Stimulated activated CD4-positive, alpha-beta T cell treated with anti-CD3 and anti-CD28 coated beads, TNF-alpha, amount 100 ng/mL, for 4 hours (primary cell): ENCODE measurements around the gene LNPEP.
"Not testable (repeated sequence)": the region's sequence is repeated elsewhere in the genome, so short reads cannot be mapped to it uniquely, and the experiment has no call there.

Experiments used
- DNase-seq, 3 experiments: peaks; one replicate each; pipeline ENCODE4 v3.0.0-alpha.2; 2020; ENCODE audit warnings: low read depth in 3 of 3

LNPEP gene

DNA sequence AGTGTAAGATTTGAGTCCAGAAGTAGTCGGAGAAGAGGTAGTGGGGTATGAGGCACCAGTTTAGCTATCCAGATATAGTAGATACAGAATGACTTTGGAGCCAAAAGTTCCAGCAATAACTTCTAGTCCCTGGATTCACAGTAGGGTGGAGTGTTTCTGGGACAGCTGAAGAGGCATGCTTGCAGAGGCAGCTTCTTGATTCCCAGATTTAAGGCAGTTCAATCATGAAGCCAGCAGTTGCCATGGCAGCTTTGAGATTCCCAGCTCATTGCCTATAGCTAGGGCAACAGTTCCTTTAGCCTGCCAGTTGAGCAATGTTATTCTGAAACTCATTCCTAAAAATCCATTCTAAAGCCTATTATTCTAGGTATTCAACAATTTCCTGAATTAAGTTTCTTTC lies 127.4 kb downstream of the LNPEP start:
- no peak for DNase-seq

DNA sequence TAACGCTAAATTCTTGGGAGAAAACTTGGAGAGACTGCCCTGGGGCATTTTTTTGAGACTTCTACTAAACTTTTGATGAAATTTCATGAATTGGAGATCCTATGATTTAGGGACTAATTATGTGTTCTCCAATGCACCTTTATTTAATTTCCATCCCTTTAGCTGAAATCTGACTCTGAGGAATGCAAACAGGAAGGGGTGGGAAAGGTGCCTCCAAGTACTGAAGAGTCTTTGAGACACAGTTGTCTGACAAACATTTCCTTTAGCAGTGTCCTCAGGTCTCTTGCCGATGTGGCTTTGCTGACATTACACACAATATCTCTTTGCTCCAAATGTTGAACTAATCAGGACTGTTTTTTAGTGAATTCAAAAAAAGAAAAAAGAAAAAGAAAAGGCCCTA lies 129.6 kb downstream of the LNPEP start:
- DNase-seq = no peak

DNA sequence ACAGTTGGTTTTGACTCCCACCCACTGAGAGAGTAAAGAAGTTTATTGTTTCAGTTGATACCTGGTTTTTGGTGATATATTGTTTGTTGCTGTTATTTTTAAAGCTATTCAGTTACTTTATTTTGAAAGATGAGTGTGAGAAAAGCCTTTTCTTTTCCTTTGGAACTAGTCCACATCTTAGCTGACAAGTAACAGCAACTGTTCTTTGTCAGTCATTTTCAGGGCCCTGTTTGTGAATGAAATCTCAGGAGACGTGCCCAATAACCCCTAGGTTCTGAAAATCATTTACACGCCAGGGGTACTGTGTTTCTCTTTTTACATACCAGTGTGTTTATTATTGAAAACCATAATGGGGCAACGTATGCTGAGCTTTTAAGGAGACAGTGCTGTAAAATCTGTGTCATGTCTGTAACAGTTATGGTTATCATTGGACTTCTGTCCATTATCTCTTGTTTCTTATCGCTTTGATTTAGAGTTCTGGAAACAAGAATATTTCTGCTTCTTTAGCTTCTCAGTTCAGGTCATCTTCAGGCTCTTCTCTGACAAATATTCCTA lies 131.5 kb downstream of the LNPEP start:
- DNase-seq = no peak

DNA sequence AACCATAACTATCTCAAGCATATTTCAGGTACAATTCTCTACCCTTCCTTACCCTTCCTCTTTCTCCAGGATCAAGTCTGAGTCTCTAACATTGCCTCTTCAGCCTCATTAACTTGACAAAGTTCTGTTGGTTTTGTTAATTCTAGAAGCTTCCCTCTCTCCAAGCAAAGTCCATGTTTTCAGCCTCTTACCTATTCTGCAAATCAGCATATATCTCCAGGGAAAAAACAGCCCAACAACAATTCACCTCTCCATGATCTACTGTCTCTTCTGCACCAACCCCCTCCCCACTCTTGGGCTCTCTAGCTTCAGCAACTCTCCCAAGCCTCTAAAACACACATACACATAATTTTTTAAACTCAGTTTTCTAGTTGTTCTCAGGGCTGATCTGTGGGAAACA lies 134.4 kb downstream of the LNPEP start:
- no peak for DNase-seq

DNA sequence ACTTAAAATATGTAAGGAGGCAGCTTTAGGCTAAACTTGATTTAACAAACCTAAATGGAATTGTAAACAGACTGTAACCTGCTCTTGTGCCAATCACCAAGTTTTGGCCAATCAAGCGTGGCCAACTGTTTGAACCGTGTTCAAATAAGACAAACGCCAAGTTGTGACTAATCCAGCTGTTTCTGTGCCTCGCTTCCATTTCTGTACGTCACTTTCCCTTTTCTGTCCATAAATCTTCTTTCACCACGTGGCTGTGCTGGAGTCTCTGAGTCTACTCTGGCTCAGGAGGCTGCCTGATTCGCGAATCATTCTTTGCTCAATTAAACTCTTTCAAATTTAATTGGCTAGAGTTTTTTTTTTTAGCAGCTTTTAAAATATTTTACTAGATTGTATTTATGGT lies 135.2 kb downstream of the LNPEP start:
- no peak for DNase-seq

DNA sequence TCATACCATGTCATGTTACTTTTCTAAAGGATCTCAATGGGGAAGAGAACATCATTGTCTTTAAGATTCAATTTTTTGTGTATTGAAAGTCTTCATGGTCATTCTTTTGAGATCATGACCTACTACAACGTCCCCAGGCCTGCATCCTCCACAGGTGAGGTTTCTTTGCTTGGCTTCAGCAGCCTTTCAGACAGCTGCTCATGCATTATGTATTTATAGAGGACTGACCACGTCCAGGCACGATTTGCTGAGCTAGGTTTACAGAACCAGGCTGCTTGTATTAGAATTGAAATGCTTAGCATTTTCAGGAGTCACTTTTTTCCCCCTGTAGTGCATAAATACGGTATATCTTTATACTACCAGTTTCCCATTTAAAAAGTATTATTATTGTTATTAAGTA lies 136.1 kb downstream of the LNPEP start:
- no peak for DNase-seq

DNA sequence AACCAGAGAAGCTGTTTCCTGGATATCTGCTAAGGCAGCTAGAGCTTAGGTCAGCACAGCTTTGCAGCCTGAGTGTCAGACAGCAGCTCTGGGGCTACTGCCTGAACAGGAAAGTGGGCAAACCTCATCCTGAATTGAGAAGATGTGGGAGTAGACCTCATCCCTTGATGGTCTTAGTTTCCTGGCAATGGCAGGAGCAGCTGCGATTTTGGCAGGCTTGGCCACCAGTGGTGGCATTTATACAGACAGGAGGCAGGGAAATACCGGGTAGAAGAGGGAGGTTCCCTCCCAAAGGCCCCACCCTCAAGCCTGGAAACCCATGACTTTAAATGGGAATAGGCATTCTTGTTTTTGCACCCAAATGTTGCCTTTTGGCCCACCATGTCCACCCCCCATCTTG lies 136.8 kb downstream of the LNPEP start:
- DNase-seq = no peak

DNA sequence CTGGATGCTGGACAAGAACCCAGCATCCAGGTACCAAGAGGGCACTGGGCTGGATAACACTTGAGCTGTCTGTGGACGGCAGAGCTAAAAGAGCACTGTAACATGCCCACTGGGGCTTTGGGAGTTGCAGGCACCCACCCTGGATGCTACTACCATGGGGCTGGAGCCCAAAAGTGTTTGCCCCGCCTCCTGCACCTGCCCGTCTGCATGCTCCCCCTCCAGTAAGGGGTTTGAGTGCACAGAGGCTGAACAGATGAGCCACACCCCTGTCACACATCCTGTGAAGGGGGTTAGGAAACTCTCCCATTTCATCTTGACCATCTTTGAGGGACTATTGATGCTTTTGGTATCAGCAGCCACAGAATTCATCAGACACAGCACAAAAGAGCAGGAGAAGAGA lies 137.5 kb downstream of the LNPEP start:
- DNase-seq = no peak

DNA sequence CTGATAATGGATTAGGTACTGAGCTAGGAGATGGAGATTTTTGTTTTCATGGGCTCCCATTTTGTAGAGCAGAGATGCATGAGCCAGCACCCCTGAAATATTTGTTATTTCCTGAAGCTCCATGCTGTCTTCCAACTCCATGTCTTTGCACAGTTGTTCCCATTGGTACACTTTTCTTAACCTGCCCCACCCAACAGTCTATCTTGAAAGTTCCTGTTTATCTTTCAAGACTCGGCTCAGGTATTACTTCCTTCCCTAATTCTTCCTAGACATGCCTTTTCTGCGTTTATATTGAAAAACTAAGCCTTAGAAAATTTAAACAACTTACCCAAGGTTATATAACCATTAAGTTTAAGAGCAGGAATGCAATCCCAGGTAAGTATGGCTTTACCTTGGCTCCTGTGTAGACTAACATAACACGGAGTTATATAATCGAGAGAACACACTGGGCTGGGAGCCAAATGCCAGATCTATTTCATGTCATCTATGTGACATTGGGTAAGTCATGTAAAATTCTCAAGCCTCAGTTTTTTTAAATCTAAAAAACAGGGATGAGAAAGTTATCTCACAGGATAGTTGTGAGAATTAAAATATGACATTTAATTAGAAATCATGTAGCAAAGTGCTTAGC lies 139.1 kb downstream of the LNPEP start:
- DNase-seq = no peak

DNA sequence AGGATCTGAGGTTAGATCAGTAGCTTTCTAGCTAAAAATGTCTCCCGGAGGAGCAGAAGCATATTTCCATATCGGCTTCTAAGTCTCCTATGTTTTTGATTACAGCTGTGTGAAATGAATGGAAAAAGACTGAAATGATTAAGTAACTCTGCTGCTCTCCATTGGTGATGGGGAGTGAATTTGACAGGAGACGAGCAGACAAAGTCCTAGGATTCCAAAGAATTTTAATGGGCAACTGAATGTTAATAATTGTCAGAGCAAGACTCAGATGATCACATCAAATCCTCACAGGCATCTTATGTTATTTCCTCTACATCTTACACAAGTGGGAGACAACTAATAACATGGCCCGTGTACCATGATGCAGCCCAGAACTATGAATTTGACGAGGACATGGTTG lies 139.8 kb downstream of the LNPEP start:
- DNase-seq = no peak

DNA sequence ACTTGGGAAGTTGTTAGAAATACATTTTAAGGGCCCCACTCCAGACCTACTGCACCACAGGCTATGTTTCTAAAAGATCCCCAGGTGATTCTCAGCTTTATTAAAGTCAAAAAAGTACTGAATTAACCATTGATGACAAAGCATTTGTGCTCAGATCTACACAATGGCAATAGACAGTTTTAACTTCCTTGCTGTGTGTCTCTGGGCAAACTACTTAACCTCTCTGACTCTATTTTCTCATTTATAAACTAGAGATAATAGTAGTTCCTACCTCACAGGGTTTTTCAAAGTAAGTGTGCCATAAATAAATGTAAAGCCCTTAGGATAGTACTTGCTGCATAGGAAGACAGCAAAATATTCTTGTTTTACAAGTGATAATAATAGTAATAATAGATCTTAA lies 140.2 kb downstream of the LNPEP start:
- no peak for DNase-seq

DNA sequence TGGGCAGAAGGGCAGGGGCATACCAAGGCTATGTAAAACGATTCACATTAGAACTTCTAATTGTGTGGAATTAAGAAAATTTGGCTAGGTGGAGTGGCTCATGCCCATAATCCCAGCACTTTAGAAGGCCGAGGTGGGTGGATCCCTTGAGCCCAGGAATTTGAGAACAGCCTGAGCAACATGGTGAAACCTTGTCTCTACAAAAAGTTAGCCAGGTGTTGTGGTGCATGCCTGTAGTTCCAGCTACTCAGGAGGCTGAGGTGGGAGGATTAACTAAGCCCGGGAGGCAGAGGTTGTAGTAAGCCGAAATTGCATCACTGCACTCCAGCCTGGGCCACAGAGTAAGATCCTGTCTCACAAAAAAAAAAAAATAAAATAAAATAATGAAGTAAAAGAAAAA lies 141.4 kb downstream of the LNPEP start:
- no peak for DNase-seq

DNA sequence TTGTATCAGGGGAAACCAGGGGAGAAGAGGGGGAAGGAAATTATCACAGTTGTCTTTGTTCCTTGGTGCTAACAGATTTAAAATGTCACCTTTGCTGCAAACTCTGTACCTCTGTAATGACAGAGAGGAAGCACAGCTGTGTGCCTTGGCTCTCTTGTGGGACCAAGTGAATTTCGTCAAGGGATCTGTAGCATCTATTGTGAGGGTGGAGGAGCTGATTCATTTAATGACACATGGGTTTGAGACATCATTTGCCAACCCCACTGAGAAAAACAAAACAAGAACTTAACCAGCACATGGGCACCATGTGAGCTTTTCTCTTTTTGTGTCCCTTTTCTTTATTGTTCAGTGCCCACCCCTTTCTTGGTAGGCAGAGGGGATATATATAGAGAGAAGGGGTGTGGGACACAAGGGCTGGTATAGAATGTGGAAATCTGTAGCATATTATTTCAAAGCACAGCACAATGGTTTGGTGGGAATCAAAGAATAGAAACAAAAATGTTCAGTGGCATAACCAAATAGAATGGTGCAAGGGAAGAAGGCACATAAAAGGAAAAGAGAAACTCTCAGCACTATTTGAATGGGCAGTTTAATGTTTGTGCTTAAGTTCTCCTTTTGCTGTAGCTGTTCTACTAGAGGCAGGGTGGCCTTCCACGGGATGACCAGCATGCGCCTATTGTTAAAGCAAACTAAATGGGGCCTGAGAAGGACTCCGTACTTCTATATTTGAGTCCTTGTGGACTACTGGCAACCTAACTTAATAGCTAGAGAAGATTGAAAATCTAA lies 143.3 kb downstream of the LNPEP start:
- DNase-seq = no peak

DNA sequence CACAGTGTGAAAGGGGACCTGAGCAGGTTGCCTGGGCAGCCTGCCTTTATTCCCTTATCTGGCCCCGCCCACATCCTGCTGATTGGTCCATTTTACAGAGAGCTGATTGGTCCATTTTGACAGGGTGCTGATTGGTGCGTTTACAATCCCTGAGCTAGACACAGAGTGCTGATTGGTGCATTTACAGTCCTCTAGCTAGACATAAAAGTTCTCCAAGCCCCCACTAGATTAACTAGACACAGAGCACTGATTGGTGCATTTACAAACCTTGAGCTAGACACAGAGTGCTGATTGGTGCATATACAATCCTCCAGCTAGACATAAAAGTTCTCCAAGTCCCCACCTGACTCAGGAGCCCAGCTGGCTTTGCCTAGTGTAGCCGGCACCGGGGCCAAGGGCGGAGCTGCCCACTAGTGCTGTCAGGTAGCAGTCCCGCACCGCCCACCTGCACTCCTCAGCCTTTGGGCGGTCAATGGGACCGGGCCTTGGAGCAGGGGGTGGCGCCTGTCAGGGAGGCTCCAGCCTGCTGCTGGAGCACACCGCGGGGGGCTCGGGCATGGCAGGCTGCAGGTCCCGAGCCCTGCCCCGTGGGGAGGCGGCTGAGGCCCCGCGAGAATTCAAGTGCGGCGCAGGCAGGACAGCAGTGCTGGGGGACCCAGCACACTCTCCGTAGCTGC lies 149.0 kb downstream of the LNPEP start:
- not testable (repeated sequence) for DNase-seq

DNA sequence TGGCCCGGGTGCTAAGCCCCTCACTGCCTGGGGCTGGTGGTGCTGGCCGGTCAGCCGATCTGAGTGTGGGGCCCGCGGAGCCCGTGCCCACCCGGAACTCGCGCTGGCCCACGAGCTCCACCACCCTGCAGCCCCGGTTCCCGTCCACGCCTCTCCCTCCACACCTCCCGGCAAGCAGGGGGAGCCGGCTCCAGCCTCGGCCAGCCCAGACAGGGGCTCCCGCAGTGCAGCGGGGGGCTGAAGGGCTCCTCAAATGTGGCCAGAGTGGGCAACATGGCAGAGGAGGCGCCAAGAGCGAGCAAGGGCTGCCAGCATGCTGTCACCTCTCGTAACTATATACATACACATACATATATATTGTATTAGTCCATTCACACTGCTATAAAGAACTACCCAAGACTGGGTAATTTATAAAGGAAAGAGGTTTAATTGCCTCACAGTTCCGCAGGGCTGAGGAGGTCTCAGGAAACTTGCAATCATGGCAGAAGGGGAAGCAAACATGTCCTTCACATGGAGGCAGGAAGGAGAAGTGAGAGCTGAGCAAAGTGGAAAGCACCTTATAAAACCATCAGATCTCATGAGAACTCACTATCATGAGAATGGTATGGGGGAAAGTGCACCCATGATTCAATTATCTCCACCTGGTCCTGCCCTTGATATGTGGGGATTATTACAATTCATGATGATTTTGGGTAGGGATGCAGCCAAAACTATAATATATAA lies 149.7 kb downstream of the LNPEP start:
- DNase-seq = no peak
